Germinal center (tissue), 1 donor: ENCODE data around the gene NOM1.
"Not testable (repeated sequence)": the region's sequence is repeated elsewhere in the genome, so short reads cannot be mapped to it uniquely, and the experiment has no call there.

Experiments used
- DNase-seq: peaks from one replicate; pipeline ENCODE4 v3.0.0; 2012; ENCODE audit warnings: mixed read lengths, low spot score

NOM1 gene

GRCh38 chr7:156941393-156942182 is 7.9 kb upstream of the NOM1 start:
- DNase-seq: no peak

- DNase-seq: peak; percentile 27
These were observed 6.8 kb upstream of the NOM1 start for GRCh38 chr7:156942708-156943090.

- DNase-seq: no peak
These were observed 6.1 kb upstream of the NOM1 start for GRCh38 chr7:156943091-156944041.

GRCh38 chr7:156944876-156945275 is 4.6 kb upstream of the NOM1 start:
- no peak for DNase-seq

GRCh38 chr7:156947120-156947843 is 2.2 kb upstream of the NOM1 start:
- no peak for DNase-seq

GRCh38 chr7:156948361-156948760 is 1.2 kb upstream of the NOM1 start:
- DNase-seq: no peak

GRCh38 chr7:156950381-156950858 is 908 bp downstream of the NOM1 start:
- DNase-seq: no peak

GRCh38 chr7:156953215-156953614 is 3.7 kb downstream of the NOM1 start:
- not testable (repeated sequence) for DNase-seq

GRCh38 chr7:156954941-156955340 is 5.4 kb downstream of the NOM1 start:
- DNase-seq: no peak

- no peak for DNase-seq
These were observed 7.2 kb downstream of the NOM1 start for GRCh38 chr7:156956727-156957126.

- DNase-seq: no peak
These were observed 12.6 kb downstream of the NOM1 start for GRCh38 chr7:156962145-156962544.

GRCh38 chr7:156962897-156963296 is 13.4 kb downstream of the NOM1 start:
- no peak for DNase-seq

- no peak for DNase-seq
These were observed 14.0 kb downstream of the NOM1 start for GRCh38 chr7:156963472-156963871.

- no peak for DNase-seq
These were observed 15.5 kb downstream of the NOM1 start for GRCh38 chr7:156964971-156965370.

- DNase-seq: no peak
These were observed 16.9 kb downstream of the NOM1 start for GRCh38 chr7:156966387-156966786.

- DNase-seq: no peak
These were observed 18.7 kb downstream of the NOM1 start for GRCh38 chr7:156968183-156968582.

- no peak for DNase-seq
These were observed 20.5 kb downstream of the NOM1 start for GRCh38 chr7:156969972-156970420.

- DNase-seq: no peak
These were observed 26.1 kb downstream of the NOM1 start for GRCh38 chr7:156975620-156976019.

- DNase-seq: no peak
These were observed 29.6 kb downstream of the NOM1 start for GRCh38 chr7:156979007-156979606.

- no peak for DNase-seq
These were observed 30.2 kb downstream of the NOM1 start for GRCh38 chr7:156979711-156980110.

GRCh38 chr7:156984174-156984891 is 34.8 kb downstream of the NOM1 start:
- DNase-seq: no peak
